ENCODE results near the gene ICAM2. TPM values are rescaled to one million over a fixed set of nuclear protein-coding genes. Genes with fewer than 3 reads are reported as not detected.
A peak's percentile ranks its signal among the peaks of the same experiment; 100 is the strongest.

ICAM2 gene
- 0.14 TPM for polyA plus RNA-seq (2013, experiment 1 of 2; ENCODE audit: insufficient read length)
- polyA plus RNA-seq (2013, experiment 2 of 2; ENCODE audit: insufficient read length): not detected

DNA sequence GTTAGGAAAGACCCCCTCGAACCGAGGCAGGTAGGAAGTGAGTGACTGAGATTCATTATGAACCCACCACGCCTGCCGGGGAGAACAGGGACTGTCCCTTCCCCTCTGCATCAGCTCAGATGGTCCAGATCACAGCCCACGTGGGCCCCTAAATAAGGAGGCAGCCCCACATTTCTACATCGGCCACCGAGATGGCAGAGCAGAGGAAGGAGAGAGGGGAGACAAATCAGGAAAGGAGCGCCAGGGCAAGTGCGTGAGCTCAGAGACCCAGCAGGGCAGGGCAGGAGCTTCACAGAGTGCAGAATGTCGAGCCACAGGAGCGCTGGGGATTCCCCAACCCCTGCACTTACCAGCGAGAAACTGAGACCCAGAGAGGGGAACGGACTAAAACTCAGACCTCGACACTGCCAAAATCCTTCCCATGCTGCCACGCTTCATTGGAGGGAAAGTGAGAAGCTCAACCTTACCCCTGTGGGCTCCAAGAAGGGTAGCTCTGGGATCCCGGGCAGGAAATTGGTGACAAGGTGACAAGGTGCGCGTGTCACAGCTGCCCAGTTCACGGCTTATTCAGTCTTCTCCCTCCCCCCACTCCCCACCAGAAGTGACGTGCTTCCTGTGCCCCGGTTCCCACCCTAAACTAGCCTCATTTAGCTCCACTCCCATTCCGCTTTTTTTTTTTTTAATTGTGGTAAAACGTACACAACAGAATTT lies at the start of gene ICAM2:
ICAM2 (minus strand) TSS at position 578 of the 711 bp plus-strand sequence. CDS start 13,942 bp downstream, outside the sequence.
- DNase-seq: no peak

DNA sequence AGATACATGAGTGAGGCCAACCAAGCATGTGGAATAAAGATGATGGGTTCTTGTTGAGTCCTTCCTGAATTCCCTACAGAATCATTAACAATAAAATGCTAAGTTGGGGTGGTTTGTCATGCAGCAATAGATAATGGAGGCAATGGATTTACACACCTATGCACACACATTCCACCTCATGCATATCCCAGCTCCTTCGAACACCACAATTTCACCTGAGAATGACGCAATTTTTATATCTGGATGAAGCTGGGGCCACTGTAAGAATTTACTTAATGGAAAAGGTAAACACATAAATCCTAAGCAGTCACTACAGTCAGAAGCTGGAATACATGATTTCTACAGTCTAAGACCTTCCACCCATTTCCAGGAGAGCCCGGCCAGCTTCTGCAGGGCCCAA lies 49.8 kb upstream of the ICAM2 start:
- DNase-seq: no peak

DNA sequence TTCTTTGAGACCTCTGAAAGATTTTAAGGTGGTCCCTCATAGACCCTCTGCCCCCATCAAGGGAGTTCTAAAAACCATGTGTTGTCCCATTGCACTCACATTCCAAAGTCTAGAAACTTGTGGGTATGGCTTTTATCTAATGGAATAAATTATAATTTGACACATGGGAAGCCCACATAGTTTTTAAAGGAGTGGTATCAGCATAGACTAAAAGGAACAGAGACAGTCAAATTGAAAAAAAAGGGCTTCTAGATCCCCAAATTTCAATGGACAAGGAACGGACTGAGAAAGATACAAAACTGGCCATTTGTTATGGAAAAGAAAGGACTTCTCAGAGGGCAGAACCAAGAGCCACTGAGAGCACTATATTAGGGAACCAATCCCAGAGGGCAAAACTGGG lies 48.7 kb upstream of the ICAM2 start:
- DNase-seq: no peak

DNA sequence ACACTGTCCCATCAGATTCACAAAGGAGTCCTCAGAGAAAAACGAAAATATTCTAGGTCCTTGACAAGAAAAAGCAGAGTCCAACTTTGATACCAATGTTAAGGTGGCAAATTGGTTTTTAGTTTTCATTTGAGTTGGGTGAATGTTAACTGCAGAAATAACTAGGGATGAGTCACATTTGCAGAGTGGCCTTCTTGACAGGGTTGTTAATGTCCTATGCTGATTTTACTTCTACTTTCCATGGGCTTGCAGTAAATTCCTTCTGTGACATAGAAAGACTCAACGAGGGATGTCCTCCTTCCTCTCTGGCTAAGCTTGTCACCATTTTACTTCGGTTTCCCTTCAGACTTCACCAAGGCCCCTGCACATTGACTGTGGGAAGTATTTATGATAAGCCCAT lies 47.2 kb upstream of the ICAM2 start:
- DNase-seq: no peak

DNA sequence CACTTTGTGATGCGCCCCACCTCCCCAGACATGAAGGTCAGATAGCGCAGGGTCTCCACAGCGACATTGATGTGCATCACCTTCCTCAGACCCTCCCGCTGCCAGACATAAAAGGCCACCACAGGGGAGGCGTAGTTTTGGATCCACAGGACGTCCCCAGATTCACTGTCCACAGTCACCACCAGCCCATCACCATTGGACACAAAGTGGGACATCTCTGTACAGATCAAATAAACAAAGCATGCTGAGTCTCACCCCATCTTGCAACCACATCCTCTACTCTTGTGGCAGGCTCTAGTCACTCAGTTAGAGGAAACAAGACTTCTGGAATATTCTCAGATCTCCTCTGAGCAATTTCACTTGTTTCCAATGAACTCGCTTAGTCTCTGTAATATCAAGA lies 46.3 kb upstream of the ICAM2 start:
- no peak for DNase-seq

DNA sequence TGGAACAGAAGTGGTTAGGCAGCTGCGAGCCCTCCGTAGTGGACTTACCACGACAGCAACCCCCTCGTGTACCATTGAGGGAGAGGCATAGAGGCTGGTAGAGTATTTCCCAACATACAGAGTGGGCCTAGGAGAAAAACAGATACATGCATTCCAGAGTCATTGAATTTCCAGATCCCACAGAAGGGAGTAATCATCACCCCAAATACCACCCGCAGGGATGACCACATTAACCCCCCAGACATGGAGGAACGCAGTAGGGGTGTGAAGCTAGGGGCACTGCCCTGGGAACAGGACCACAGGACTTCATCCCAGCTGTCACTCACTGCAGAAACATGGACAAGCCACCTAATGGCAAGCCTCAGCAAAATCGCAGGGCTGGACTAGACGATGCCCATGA lies 44.7 kb upstream of the ICAM2 start:
- DNase-seq: no peak

DNA sequence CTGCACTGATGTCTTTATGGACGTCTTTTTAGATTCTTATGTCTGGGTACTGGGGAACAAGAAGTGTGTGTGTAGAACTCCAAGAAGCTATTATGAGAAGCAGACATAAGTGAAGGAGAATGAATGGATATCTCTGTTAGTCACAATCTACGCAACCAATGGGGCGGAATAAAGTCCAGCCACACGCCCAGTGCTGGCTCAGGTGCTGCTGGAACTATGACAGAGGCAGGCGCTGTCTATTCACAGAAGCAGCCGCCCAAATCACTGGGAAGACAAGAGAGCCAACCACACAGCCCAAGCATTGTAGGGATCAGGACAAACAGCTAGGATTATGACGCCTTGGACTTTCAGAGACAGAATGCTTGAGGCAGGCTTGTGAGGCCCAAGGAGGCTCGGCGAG lies 43.9 kb upstream of the ICAM2 start:
- DNase-seq: no peak

DNA sequence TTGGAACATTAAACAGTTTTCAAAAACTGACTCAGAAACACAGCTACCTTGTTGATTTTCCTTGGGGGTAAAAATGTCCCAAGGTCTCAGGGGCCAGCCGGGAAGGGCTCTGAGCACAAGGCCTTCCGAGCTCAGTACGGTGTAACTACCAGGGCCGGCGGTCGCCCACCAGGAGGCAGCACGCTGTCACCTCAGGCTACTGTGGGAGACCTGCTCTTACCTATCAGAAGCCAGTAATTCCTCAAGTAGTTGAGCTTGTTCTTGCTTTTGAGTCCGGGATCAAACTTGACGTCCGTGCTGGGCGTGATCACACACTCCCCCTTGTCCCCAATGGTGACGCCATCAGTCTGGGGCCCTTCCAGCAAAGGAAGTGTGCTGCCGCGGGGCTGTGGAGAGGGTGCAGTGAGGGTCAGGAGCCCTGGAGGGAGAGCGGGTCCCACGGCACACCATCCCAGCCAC lies 43.4 kb upstream of the ICAM2 start:
- DNase-seq: peak; percentile 10

DNA sequence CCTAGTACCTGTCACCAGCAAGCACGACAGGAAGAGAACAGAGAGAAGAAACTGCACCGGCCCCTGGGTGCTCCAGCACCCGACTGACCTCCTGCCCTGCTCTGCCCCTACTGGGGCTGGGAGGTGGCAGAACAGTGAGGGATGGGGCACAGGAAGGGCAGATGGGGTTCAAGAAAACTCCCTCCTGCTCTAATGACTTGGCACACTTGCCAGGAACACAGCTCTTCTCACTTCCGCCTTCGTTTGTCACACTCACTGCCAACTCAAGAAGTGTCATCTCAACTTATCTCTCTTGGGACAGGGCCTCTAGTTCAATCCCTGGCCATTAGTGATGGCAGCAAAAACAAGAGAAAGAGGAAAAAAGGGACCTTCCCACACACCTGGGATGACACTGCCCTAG lies 42.7 kb upstream of the ICAM2 start:
- DNase-seq: no peak

DNA sequence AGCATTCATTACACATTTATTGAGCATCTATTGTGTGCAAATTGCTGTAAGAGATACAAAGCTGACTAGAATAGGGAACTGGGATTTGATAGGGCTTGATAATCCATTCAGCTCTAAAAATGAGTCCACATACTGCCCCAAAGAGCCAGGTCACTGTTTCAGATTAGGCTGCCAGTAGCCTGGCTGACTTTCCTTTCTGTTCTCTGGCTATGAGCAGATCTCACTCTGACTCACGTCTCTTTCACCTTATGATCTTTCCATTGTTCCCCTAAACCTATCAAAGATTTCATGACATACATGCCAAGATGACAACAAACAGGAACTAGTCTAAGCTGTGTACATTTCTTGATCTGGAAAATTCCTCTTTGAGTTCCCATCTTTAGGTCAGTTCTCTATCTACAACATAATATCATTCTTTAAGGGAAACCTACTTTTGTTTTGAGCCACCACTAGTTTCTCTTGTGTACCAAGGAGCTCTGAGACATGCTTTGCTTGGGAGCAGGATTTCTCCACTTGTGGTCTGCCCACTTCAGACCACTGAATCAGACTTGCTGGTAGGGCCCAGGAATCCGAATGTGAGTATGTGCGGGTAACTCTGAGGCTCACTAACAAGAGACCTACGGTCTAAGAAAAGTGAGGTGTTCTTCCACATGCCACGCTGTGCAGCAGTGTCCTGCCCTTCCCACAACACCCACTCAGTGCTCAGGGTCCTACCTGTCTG lies 40.9 kb upstream of the ICAM2 start:
- DNase-seq: no peak

DNA sequence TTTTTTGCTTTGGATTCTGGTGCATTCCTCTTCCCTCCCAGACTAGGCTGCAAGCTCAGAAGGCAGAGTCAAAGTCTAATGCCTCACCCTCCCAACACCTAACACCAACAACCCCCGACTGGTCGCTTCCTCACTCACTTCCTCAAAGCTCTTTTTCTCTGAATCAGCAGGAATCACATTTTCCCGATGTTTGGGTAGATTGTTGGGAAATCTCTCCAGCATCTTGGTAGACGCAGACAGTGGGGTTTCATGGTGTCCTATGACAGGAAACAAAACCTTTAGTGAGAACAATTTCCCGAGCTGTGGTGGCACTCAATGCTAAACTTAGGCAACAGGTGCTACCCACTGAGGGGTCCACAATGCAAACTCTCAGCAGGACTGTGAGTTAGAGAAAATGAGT lies 39.9 kb upstream of the ICAM2 start:
- no peak for DNase-seq

DNA sequence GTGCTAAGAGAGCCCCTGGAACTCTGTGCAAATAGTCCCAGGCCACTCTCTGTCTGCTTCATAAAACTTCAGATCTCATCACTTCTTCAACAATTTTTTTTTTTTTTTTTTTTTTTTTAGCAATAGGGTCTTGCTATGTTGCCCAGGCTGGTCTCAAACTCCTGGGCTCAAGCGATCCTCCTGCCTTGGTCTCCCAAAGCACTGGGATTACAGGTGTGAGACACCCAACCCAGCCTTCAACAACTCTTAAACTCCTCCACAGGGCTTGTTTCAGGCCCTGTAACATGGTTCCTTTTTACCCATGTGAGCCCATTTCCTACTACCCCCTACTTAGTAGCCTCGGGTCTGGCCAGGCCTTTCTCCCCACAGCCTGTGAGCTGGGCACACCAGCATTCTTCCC lies 39.3 kb upstream of the ICAM2 start:
- DNase-seq: no peak

DNA sequence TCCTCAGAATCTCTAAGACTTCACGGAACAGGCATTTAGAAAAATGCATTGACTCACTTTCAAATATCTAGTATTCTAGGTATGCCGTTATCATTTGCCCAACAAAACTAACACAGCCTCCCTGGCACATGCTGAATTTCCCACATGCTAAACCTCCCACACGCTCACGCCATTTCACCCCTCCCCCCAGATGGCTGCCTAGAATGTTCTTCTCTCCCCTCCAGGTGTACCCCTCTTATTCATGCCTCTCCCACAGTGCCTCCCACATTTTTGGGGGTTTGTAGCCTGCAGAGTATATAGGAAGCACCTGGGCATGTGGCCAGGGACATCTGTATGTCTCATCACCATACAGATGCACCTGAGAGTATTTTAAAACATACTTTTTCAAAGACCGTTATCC lies 38.2 kb upstream of the ICAM2 start:
- DNase-seq: peak; percentile 13

DNA sequence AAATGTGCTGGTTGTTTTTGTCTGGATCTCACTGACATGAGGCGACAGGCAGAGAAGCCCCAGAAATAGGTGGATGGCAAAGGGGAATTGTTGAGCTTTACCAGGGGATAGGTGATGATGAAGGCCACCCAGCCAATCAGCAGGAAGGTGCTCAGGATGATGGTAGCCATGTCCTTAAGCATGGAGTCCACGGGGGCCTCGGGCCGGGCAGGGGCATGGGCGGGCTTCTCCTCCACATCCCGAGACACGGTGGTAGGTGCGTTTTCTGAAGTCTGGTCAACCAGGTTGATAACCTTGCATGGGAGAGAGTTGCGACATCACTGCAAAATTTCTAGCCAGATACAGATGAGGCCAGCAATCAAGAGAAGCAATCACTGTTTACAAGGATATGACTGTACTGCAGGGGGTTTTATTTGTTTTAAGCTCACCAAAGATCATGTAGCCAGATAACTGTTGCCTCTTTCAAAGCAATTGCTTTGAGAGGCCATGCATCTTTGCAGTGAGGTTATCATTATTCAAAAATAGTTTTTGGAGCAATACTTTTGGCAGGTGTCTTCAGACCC lies 37.3 kb upstream of the ICAM2 start:
- no peak for DNase-seq

DNA sequence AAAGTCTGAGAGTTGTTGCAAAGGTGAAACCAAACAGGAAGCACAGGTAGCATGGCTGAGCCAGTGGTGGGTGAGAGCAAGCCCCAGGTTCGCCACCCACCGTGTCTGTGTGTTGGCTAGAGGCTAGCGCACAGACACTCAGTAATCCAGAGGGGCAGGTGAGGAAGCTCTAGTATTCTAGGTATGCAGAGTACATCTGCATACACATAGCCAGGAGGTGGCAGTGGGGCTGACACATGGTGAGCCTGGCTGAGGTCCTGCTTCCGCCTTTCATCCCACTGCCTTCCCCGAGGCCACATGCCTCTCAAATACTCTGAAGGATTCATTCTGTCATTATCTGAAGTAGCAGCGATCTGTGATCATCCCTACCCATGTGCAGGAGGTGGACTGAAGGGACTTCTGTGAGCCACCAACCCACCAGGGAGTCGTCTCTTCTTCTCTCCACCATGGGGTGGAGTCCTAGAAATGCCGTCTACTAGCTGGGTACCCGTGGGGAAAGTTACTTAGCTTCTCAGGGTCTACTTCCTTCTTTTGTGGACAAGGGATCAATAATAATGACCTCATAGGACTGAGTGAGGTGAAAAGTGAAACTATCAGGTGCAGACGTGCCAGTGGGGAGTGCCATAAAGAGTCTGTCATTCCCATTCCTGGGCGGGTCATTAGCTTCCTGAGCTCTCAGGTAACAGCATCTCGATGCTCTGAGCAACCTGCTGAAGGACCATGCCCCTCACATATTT lies 36.0 kb upstream of the ICAM2 start:
- DNase-seq: no peak

DNA sequence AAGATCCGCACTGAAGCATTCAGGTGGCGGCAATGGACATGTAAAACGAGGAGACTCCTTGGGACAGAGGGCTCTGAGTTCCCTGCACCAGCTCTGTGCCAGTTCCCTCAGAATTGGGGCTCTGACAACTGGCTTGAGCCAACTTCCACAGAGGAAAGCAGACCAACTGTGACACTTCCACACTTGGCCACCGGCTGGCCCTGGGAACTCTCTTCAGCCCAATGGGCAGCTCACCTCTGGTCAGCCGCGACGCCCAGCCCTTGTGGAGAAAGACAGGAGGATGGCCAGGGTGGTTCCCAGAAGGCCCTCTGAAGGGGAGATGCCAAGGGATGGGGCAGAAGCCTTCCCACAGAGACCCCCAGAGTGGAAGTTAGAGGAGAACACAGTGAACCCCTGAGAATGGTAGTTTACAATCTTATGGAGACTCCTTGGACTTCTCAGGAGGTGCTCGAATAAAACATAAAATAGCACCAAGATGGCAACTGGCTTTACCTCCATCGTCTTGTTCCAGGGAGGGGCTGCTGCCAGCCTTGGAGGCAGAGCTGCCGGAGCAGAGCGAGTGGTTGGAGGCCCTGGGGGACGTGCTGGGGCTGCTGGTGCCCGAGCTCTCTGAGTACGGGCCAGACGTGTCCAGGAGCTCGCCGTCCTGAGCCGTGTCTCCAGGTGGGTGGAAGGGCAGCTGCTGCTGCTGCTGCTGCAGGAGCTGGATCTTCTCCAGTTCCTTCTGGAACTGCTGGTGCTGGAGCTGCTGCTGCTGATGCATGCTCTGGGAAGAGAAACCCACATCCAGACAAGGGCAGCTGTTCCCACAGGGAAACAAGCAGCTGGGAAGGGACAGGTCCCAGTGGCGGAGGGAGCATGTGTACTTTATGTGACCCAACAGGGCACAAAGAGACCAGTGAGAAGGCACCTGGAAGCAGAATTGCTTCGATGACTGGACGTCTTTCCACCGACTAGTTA lies 35.0 kb upstream of the ICAM2 start:
- DNase-seq: no peak

DNA sequence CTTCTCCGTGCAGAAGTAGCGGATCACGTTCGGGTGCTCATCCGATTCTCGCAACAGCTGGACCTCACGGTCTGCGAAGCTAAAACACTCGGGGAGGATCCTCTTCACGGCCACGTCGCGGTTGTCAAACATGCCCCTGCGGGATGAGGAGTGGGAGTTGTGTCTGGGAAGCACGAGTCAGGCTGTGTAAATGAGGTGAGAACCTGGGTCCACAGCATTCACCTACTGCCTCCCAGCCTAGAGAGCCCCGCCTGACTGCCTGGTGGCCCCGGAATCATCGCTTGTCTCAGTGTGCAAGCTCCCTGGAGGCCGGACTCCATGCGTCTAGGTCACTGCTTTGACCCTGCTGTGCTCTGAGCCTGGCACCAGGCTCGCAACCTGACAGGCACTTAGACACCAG lies 33.9 kb upstream of the ICAM2 start:
- no peak for DNase-seq

DNA sequence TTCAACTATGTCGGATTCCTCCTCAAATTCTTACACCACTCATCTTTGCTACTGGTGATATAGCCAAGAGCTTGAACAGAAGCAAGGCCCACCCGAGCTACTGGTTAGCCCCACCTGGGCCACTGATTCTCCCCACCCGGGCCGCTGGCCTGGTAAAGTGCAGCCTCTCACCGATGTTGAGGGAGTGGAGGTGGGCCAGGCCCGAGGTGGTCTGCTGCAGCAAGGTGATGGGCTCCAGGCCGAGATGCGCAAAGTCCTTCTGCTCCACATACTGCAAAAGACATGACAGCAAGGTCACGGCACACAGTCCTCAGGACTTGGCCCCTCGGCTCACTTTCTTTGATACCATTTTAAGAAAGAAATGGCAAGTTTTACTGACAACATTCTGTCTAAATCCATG lies 32.7 kb upstream of the ICAM2 start:
- DNase-seq: no peak

DNA sequence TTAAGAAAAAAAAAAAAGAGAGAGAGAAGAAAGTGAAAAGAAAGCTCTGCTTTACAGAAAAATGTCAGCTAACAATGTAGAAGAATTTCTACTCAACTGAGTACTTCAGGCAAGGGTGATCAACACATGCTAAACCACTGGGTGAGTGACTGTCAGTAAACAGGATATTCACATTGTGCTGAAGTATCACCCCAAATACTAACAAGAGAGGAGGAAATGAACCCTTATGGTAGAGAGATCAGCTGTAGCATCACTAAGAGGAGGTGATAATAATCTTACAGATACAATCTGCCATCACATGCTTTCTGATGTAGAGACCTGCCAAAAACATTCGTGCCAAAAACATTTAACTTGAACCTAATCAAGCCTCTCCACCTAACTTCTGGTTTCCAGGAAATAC lies 30.7 kb upstream of the ICAM2 start:
- DNase-seq: no peak

DNA sequence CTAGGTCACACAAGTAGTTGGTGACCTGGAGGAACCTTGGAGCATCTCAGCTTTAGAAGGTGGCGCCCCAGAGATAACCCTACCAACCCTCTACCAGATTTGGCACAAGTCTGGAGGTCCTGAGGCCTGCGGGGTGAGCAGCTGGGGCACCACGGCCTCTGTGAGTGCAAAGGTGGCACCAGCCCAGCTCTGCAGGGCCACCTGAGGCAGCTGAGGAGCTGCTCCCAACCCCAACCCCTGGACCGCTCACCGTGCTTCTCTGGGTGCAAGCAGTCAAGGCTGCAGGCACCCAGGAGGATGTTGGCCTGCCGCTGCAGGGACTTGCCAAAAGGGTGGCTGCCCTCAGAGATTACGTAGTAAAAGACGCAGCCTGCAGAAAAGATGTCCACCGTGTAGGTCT lies 28.4 kb upstream of the ICAM2 start:
- no peak for DNase-seq

DNA sequence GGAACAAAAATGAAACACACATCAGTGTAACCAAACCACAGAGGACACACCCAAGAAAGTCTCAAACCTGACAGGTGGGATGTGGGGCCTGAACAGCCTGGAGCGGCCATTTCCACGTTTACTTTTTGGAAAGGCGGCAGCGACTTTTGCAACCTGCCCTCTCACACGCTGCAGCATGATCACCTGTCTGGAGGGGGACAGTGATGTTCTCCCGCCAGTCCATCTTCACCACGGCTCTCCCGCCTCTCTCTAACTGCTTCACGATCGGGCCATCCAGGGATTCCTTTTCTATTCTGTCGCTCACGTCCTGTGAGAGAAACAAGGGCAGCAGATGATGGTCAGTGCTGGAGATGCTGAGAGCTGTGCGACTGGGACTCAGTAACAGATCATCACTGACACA lies 24.7 kb upstream of the ICAM2 start:
- no peak for DNase-seq
